Measurements from ENCODE around the gene GCSH. TPM values are rescaled to one million over a fixed set of nuclear protein-coding genes. Genes with fewer than 3 reads are reported as not detected.

The GCSH gene
- total and polyA plus RNA-seq, 4 donors = 34.6 to 132 (median 55.0) TPM

- TF ChIP-seq CTCF (IDR thresholded peaks at IDR 0.05; ENCODE audit: low read depth, low read length, missing input control) (no peak), SP1 (IDR thresholded peaks at IDR 0.05) (no peak)
Observed at GRCh38 chr16:81097230-81097629, 1.0 kb upstream of the GCSH start (continued).

- Histone ChIP-seq H3K9me3 (ENCODE audit: control insufficient read depth in 4 of 4, low read length in 3 of 4) (no peaks in the 10 kb centered on the region), H3K9ac (ENCODE audit: low read depth in 1 of 2, low read length in 2 of 2) (no peak overlapping the region), H3K27me3 (ENCODE audit: control insufficient read depth in 4 of 4, insufficient read depth in 4 of 4, low read length in 3 of 4) (no peaks in the 10 kb centered on the region), H3K4me1 (ENCODE audit: control insufficient read depth in 4 of 4, insufficient read depth in 4 of 4, low read length in 3 of 4) (peaks cover 0 to 18% (median 7%) of the 10 kb centered on the region in 4 donors), H3K27ac (ENCODE audit: low read depth in 1 of 2, low read length in 2 of 2) (peak overlapping the region; percentile 50 to 52), H3K4me3 (ENCODE audit: low read depth in 1 of 3, low read length in 3 of 3) (peak overlapping the region in 1 of 3 donors; percentile 65), H3K36me3 (ENCODE audit: control insufficient read depth in 4 of 4, insufficient read depth in 3 of 4, low read depth in 1 of 4, low read length in 3 of 4) (no peaks in the 10 kb centered on the region)
- DNase-seq (ENCODE audit: low spot score) = no peak
- 45% methylated on average over 8 of the region's 8 CpGs for WGBS
- TF ChIP-seq SP1 (IDR thresholded peaks at IDR 0.05) (no peak), MAX (IDR thresholded peaks at IDR 0.05) (no peak), YY1 (IDR thresholded peaks at IDR 0.05) (peak; percentile 28)
Observed at GRCh38 chr16:81096715-81097208, 567 bp upstream of the GCSH start.

GRCh38 chr16:81095653-81095952, 592 bp downstream of the GCSH start:
- Histone ChIP-seq H3K9ac (ENCODE audit: low read depth in 1 of 2, low read length in 2 of 2) (peak overlapping the region; percentile 4 to 57), H3K9me3 (ENCODE audit: control insufficient read depth in 4 of 4, low read length in 3 of 4) (no peaks in the 10 kb centered on the region), H3K27me3 (ENCODE audit: control insufficient read depth in 4 of 4, insufficient read depth in 4 of 4, low read length in 3 of 4) (no peaks in the 10 kb centered on the region), H3K27ac (ENCODE audit: low read depth in 1 of 2, low read length in 2 of 2) (peak overlapping the region; percentile 73 to 86), H3K4me3 (ENCODE audit: low read depth in 1 of 3, low read length in 3 of 3) (peak overlapping the region; percentile 21 to 78 (median 65)), H3K36me3 (ENCODE audit: control insufficient read depth in 4 of 4, insufficient read depth in 3 of 4, low read depth in 1 of 4, low read length in 3 of 4) (no peaks in the 10 kb centered on the region), H3K4me1 (ENCODE audit: control insufficient read depth in 4 of 4, insufficient read depth in 4 of 4, low read length in 3 of 4) (peaks cover 0 to 18% (median 7%) of the 10 kb centered on the region in 4 donors)
- DNase-seq (ENCODE audit: low spot score) = no peak
- TF ChIP-seq FOXA1 (IDR thresholded peaks at IDR 0.05) (no peak), TAF1 (conservative IDR thresholded peaks at IDR 0.05) (no peak), FOXA2 (IDR thresholded peaks at IDR 0.05) (no peak), MAX (IDR thresholded peaks at IDR 0.05) (no peak), YY1 (IDR thresholded peaks at IDR 0.05) (peak; percentile 0), HNF4A (conservative IDR thresholded peaks at IDR 0.05) (peak in 1 of 2 donors; percentile 28), ATF3 (IDR thresholded peaks at IDR 0.05) (no peak), EGR1 (IDR thresholded peaks at IDR 0.05; ENCODE audit: low read depth in 2 of 2) (no peak)
- under 1% methylated on average over 22 of the region's 22 CpGs for WGBS

- DNase-seq (ENCODE audit: low spot score) = no peak
- Histone ChIP-seq H3K9ac (ENCODE audit: low read depth in 1 of 2, low read length in 2 of 2) (peak overlapping the region in 1 of 2 donors; percentile 33), H3K36me3 (ENCODE audit: control insufficient read depth in 4 of 4, insufficient read depth in 3 of 4, low read depth in 1 of 4, low read length in 3 of 4) (peaks cover 0 to 1% (median 0%) of the 10 kb centered on the region in 4 donors), H3K9me3 (ENCODE audit: control insufficient read depth in 4 of 4, low read length in 3 of 4) (no peaks in the 10 kb centered on the region), H3K27ac (ENCODE audit: low read depth in 1 of 2, low read length in 2 of 2) (peak overlapping the region; percentile 73 to 86), H3K27me3 (ENCODE audit: control insufficient read depth in 4 of 4, insufficient read depth in 4 of 4, low read length in 3 of 4) (no peaks in the 10 kb centered on the region), H3K4me1 (ENCODE audit: control insufficient read depth in 4 of 4, insufficient read depth in 4 of 4, low read length in 3 of 4) (peaks cover 0 to 18% (median 7%) of the 10 kb centered on the region in 4 donors), H3K4me3 (ENCODE audit: low read depth in 1 of 3, low read length in 3 of 3) (peak overlapping the region in 2 of 3 donors; percentile 27 to 65)
- WGBS = 44% methylated on average over 21 of the region's 21 CpGs
- TF ChIP-seq TAF1 (conservative IDR thresholded peaks at IDR 0.05) (no peak), FOXA1 (IDR thresholded peaks at IDR 0.05) (no peak), YY1 (IDR thresholded peaks at IDR 0.05) (peak; percentile 18), ZBTB33 (IDR thresholded peaks at IDR 0.05) (no peak), HNF4A (conservative IDR thresholded peaks at IDR 0.05) (no peak), FOXA2 (IDR thresholded peaks at IDR 0.05) (no peak), GABPA (IDR thresholded peaks at IDR 0.05 in 1 of 2, conservative IDR thresholded peaks at IDR 0.05 in 1 of 2) (no peak), HNF4G (IDR thresholded peaks at IDR 0.05) (no peak)
Observed at GRCh38 chr16:81094771-81095251, 1.4 kb downstream of the GCSH start.
